HEK293T (cell line): ENCODE data around the gene CSTPP1.

Experiments used
- ARNT ChIP-seq: fragments of 450-650 bp; IDR thresholded peaks from 2 replicates; pipeline ENCODE4 v1.6.1; 2017; ENCODE audit warnings: mild to moderate bottlenecking
- BHLHE40 ChIP-seq: fragments of 450-650 bp; IDR thresholded peaks from 2 replicates; pipeline ENCODE4 v1.6.1; 2016; ENCODE audit warnings: mild to moderate bottlenecking, moderate library complexity, borderline replicate concordance
- CTBP1 ChIP-seq: fragments of 450-650 bp; IDR thresholded peaks from 2 replicates; pipeline ENCODE4 v1.6.1; 2016; ENCODE audit warnings: borderline replicate concordance
- ELF4 ChIP-seq: fragments of 450-650 bp; IDR thresholded peaks from 2 replicates; pipeline ENCODE4 v1.6.1; 2017; ENCODE audit warnings: antibody characterized with exemption
- FOXA1 ChIP-seq: fragments of 450-650 bp; IDR thresholded peaks from 2 replicates; pipeline ENCODE4 v1.6.1; 2016; ENCODE audit warnings: mild to moderate bottlenecking
- FOXM1 ChIP-seq: fragments of 450-650 bp; IDR thresholded peaks from 2 replicates; pipeline ENCODE4 v1.6.1; 2017; ENCODE audit warnings: mild to moderate bottlenecking, borderline replicate concordance
- SP1 ChIP-seq: fragments of 450-650 bp; IDR thresholded peaks from 2 replicates; pipeline ENCODE4 v1.6.1; 2017
- SUZ12 ChIP-seq: fragments of 450-650 bp; IDR thresholded peaks from 2 replicates; pipeline ENCODE4 v1.6.1; 2016; ENCODE audit warnings: mild to moderate bottlenecking
- ZNF384 ChIP-seq: fragments of 450-650 bp; IDR thresholded peaks from 2 replicates; pipeline ENCODE4 v1.6.1; 2016

DNA sequence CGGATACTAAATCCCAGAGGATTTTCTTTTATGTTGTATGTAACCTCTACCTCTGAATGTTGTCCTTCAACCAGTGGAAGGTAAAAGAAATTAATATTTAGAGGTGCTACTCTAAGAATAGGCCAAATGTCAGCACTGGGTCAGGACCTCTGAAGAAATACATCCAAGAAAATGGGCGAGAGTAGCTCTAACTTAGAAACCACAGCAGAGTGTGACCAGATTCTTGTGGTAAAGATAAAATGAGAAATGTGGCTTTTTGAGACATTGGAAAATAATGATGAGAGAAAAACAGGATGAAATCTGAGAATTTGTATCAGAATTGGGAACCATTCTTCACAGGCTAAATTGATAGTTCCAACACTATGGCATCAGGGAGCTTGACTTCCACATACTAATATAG lies 63.5 kb downstream of the CSTPP1 start:
- TF ChIP-seq FOXA1 (no peak), SP1 (no peak), ELF4 (no peak), ARNT (no peak), SUZ12 (no peak), BHLHE40 (no peak), CTBP1 (no peak), ZNF384 (no peak), FOXM1 (no peak)
